DLD1 (cell line): Measurements from ENCODE around the gene GFOD2.

Experiments
- in situ Hi-C: cut with HindIII; loops from 2 replicates; pipeline ENCODE4 v1.10.0; 2017; ENCODE audit warnings: low sequenced_read_pairs

The GFOD2 gene

DNA sequence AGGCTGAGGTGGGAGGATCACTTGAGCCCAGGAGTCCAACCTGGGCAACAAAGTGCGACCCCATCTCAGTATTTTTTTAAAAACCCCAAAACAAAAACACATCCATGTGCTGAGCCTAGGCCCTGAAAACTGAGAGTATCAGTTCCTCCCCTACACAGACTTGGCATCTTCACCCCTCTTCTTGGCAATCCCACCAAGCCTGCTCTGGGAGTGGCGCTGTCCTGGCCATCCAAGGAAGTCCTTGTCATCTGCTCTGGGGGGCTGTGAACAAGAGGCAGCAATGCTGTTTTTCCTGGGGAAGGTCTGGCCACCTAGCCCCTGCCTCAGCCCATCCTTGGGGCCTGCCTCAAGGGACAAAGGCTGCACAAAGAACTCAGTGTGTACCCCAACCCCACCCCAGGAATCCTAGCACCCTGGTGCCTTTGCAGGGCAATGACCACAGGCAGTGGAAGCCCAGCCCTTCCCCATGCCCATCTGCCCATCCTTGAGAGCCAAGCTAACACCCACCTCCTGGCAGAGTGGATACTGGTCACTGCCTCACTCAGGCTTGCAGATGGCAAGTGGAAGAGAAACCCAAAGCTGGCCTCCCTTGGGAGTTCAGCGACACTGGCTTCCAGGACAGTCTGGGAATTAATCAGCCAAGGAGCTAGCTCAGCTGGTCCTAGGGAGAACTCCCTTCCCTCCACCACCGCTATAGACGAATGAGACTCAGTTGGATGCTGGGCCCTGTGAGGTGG is 14.8 kb upstream of the GFOD2 start:
- in situ Hi-C loops: no loop called here

DNA sequence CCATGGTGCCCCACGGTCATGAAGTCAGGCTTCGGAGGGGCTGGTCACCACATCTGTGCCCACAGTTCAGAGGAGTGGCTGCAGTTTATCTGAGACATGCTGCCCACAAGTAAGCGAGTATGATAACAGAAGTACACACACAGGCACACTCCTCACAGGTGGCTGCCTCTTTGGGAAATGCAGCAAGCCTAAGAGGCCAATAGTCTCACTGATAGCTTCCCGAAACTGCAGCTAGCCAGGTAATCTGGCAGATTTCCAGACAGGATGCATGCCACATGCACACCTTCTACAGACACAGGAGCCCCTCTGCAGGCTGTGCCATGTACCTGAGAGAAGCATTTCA is 12.6 kb upstream of the GFOD2 start:
- in situ Hi-C loops: no loop called here

- in situ Hi-C loops: no loop called here
Measured at GRCh38 chr16:67731071-67731752, 12.1 kb upstream of the GFOD2 start.

DNA sequence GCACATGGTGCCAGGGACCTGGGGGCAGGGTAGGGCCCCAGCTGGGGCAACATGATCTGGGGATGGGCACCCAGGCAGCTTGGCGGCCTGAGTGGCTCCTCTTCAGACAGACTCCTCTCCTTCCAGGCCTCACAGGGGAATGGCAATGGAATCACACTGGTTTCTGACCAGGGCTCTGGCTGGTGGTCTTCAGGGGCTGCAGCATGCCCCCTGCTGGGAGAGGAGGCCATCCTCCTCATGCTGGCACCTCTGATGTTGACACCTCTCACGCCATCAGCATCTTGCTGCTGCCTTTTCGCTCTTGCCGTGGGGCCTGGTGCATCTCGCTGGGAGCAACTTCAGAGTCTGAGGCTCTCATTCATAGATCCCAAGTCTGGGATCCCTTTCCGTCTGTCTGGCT is 11.2 kb upstream of the GFOD2 start:
- in situ Hi-C loops: no loop called here

GRCh38 chr16:67729636-67730248 is 10.6 kb upstream of the GFOD2 start:
- in situ Hi-C loops: no loop called here

DNA sequence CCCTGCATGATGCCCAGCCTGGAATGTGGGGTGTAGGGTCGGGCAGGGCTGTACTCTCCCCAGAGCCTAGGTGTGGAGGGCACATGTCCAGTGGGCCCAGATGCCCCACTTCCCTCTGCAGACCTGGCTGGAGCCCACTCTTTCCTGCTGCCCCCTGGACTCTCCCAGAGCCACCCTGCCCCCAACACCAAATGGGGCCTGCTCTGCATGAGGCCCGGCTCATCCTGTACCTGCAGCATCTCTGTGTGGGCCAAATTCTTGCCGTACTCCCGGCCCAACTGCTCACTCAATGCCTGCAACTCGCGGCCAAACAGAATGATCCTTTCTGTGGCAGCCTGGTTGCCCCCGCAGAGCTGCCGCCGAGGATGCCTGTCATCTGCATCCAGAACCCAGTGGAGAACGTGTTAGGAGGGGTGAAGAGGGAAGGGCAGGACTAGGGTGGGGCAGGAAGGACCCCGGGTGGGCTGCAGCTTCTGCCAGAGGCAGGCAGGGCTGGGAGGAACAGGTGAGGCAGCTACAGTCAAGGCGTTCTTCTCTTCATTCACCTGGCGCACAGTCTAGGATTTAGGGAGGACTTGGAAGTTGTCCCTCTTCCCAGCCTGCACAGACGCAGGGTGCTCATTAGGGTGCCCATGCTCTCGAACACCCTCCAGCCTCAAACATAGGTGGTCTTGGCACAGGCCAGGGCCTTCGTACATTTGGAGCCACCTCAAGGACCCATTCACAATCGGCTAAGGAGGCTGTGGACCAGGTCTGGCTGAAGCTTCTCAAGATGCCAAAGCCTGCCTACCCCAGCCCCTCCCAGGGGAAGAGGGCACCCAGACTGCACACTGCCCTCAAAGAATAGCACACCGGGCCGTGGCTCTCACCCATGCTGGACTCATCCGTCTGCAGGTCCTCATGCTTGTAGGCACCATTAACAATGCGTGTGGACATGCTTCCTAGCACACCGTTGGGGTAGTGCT is 8.7 kb upstream of the GFOD2 start:
- in situ Hi-C loops: no loop called here

DNA sequence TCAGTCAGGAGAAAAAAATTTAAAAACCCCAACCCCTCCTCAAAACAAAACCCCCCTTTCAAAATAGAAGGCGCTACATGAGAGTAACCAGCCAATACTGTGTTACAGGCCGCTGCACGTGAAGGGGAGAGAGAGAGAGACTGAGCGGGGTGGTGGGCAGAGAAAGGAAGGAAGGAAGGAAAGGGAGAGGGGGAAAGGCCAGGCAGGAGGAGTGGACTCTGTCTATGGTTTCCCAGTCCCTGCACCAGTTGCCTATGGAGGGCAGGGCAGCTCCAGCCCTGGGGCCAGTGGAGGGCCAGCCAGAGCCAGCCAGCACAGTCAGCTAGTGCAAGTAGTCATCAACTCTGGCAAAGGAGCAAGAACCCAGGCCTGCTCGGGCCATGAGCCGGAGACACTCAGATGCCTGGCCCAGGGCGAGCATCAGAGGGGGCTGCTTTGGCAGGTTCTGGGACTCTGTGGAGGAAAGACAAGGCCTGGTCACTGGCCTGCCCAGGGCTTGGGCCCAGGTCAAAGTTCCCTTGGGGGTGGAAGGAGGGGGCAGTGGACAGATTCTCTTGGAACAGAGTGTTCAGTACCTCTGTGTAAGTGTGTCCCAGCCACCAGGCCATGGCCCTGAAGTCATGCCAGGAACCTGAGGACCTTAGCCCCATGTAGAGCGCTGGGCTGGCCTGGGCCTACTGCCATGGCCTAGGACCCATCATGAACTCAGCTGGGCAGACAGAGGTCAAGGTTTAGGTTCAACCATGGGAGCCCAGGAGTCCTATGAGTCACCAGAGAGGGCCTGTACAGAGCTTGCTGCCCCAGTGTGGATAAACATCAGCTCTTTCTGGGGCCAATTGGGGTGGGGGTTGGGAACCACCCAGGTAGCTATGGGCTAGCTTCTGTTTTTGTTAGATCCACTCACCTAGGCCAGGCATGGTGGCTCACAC is 7.3 kb upstream of the GFOD2 start:
- in situ Hi-C loops: no loop called here

GRCh38 chr16:67723911-67724305 is 4.8 kb upstream of the GFOD2 start:
- in situ Hi-C loops: no loop called here

- in situ Hi-C loops: no loop called here
Measured at GRCh38 chr16:67723151-67723910, 4.2 kb upstream of the GFOD2 start.

- in situ Hi-C loops: no loop called here
Measured at GRCh38 chr16:67720236-67720635, 1.1 kb upstream of the GFOD2 start.

DNA sequence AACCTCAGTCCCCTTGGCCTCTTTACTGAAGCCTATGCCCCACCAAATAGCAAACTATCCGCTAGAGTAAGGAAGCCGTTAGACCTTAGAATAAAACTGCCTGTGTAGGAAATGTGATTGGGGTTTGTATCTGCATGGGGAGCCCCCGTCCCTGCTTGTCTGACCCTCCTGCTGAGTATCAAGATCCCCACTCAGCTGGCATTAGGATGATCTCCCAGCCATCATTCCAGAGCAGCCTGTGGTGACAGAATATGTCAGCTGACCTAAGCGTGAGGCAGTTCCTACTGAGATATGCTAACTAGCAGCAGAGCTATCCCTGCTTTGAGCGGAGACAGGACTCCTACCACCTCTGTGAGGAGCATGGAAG is 645 bp upstream of the GFOD2 start:
- in situ Hi-C loops: loop anchor here (5.0 kb wide), 1 partner anchor 103 kb away; no protein-coding TSS in a partner anchor

DNA sequence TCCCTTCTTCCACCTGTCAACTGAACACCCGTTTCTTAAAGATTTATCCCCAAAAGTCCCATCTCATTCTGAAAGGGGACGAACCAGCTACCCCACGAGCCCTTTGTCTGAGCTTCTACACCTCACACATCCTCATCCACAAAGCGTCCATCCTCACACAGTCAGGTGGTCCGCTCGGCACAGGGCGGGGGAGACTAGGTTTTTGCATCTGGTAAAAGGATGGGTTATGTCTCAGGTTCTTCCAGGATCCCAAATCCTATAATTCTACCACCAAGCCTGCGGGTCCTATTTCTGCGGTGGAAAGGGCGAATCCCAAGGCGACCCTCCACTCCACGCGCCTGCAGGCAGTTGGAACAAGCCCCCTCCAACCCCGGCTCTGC is 458 bp downstream of the GFOD2 start:
- in situ Hi-C loops: loop anchor here (5.0 kb wide), 1 partner anchor 104 kb away; no protein-coding TSS in a partner anchor

DNA sequence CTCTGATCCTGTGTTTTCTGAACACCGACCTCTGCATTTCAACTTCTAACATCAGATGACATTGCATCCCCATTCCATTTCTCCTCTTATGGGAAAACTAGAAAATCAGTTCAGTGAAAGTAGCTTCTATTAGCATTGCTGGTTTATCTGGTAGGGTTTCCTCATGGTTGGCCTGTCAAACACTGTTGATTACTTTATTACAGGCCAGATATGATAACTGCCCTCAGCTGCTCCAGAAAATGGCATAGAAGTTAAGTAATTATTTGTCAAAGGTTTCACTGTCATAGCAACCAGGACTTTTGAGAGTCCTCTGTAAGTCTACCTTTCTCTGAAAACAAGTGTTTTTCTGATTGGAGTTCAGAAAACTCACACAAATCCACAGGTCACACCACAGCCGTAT is 3.0 kb downstream of the GFOD2 start:
- in situ Hi-C loops: loop anchor here (5.0 kb wide), 1 partner anchor 106 kb away; no protein-coding TSS in a partner anchor

- in situ Hi-C loops: no loop called here
Measured at GRCh38 chr16:67714522-67714921, 4.6 kb downstream of the GFOD2 start.

DNA sequence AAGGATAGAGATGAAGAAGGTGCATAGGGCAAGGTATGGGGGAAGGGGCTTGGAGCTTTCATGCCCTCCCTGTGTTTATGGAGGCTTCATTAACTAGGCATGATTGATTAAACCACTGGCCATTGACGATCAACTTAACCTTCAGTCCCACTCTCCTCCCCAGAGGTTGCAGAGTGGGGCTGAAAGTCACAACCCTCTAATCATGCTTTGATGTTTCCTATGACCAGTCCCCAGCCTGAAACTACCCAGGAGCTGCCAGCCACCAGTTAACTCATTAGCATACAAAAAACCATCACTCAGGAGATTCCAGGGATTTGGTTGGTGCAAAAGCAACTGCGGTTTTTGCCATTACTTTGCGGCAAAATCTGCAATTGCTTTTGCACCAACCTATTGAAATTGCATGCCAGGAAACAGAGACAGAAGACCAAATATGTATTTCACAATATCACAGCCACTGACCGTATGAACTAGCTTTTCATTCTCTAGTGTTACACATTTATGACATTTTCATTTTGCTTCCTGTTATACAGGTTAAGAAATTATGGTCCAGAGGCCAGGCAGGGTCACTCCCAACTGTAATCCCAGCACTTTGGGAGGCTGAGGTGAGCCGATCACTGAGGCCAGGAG is 5.4 kb downstream of the GFOD2 start:
- in situ Hi-C loops: no loop called here

DNA sequence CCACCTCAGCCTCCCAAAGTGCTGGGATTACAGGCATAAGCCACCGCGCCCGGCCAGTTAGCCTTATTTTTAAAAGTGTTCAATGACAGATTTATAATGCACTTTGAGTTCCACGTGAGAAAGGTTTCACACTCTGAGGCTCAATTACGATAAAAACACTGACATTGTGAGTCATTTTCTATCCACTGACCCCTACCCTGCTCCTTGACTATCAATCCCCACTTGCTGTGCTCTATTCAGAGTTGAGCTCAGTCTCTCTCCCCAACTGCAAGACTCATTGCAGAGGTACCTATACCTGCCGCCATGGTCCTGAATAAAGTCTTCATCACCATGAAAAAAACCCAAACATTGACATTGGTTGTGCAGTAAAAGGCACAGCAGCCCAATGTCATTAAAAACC is 8.5 kb downstream of the GFOD2 start:
- in situ Hi-C loops: no loop called here

DNA sequence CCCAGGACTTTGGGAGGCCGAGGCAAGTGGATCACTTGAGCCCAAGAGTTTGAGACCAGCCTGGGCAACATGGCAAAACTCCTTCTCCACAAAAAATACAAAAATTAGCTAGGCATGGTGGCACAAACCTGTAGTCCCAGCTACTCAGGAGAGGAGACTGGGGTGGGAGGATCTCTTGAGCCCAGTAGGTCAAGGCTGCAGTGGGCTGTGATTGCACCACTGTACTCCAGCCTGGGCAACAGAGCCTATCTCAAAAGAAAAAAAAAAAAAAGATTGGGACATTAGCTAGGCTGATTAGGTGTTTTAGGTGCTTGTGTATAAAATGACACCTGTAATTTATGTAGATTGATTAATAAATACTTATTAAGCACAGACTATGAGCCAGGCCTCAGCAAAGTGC is 10.1 kb downstream of the GFOD2 start:
- in situ Hi-C loops: no loop called here

DNA sequence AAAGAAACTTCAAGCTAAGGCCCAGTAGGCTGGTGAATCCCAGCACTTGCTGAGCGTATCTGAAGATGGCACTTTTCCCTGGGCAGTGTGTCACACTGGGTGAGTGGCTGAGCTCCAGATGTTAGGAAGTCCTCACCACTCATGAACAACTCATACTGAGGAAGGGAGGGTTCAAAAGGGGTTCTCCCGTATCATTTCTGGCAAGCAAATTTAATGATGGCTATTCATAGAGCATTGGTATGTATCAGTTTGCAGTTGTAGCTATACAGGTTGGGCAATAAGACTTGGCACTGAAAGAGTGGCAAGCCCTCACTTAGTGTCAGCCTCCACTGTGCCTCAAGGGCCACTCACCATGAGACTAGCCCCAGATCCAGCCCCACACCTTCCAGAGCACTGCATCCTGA is 10.7 kb downstream of the GFOD2 start:
- in situ Hi-C loops: no loop called here

GRCh38 chr16:67707790-67708189 is 11.3 kb downstream of the GFOD2 start:
- in situ Hi-C loops: no loop called here
